Neural crest cell (in vitro differentiated cells): ENCODE results near the gene TIMM17A. TPM values are rescaled to one million over a fixed set of nuclear protein-coding genes. Genes with fewer than 3 reads are reported as not detected.
"Not testable (repeated sequence)": the region's sequence is repeated elsewhere in the genome, so short reads cannot be mapped to it uniquely, and the experiment has no call there.

Experiments
- DNase-seq: peaks from one replicate; pipeline ENCODE4 v3.0.0; 2021; ENCODE audit warnings: low read depth, mixed read lengths, low spot score
- H3K27ac Mint-ChIP-seq: one replicate; pipeline ENCODE4 v1.8.0; 2021; ENCODE audit warnings: mild to moderate bottlenecking, mixed read lengths; ENCODE audit not compliant: unreplicated experiment
- H3K27me3 Mint-ChIP-seq: 2 replicates; pipeline ENCODE4 v1.8.0; 2021; ENCODE audit warnings: low read depth, mild to moderate bottlenecking, mixed read lengths
- H3K36me3 Mint-ChIP-seq: 2 replicates; pipeline ENCODE4 v1.8.0; 2021; ENCODE audit warnings: low read depth, mild to moderate bottlenecking, mixed read lengths
- H3K4me1 Mint-ChIP-seq: 2 replicates; pipeline ENCODE4 v1.8.0; 2021; ENCODE audit warnings: mixed read lengths
- H3K4me3 Mint-ChIP-seq: one replicate; pipeline ENCODE4 v1.8.0; 2021; ENCODE audit warnings: mild to moderate bottlenecking, mixed read lengths
- H3K9me3 Mint-ChIP-seq: 2 replicates; pipeline ENCODE4 v1.8.0; 2021; ENCODE audit warnings: mixed read lengths
- CTCF ChIP-seq: fragments of 200-600 bp; sonication (generic); conservative IDR thresholded peaks from 2 replicates; pipeline ENCODE4 v1.5.0; 2021; ENCODE audit warnings: antibody characterized with exemption, mild to moderate bottlenecking
- microRNA-seq: library from miRNA; unstranded; fragments of <30 nt; microRNA quantifications from one replicate; pipeline ENCODE4, GENCODE V29; 2020
- total RNA-seq: library from RNA; stranded (reverse); gene quantifications from 2 replicates; pipeline ENCODE4 v1.2.1, GENCODE V29; 2021

Gene TIMM17A
- total RNA-seq, 1 donor from 2014 or later, result 59.6 TPM

DNA sequence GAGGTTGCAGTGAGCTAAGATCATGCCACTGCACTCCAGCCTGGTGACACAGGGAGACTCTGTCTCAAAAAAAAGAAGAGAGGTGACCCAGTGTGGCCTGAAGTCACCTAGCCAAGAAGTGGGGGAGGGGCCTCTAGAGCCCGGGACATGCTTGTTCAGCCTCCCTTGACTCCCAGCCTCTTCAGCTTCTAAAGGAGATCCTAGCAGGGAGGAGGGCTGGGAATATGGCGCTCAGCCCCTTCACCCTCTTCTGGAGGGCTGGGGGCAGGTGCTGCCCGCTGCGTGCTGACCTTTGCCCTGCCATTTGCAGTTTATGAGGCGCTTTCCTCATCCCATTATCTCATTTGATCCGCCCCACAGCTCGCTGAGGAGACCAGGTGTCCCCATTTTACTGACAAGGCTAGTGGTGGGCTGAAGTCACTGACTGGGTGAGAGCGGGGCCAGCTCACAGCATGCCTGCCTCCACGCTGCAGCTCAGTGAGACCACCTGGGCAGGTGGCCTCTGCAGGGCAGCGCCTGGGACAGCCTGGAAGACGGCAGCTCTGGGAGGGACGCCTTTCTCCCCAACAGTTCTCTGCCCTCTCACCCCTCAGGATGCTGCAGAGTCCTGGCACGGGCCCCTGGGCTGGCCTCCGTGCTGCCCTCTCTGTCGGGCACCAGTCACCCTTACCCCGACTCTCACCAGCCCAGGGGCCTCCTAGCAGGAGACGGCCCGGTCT lies 62.6 kb downstream of the TIMM17A start:
- H3K9me3 Mint-ChIP-seq, result no peaks in the 10 kb centered on the region
- H3K4me1 Mint-ChIP-seq, result peaks cover 6% of the 10 kb centered on the region
- DNase-seq, result no peak
- no peak overlapping the region for H3K27ac Mint-ChIP-seq
- no peak for TF ChIP-seq CTCF
- H3K4me3 Mint-ChIP-seq, result no peak overlapping the region
- peaks cover 4% of the 10 kb centered on the region for H3K27me3 Mint-ChIP-seq
- no peaks in the 10 kb centered on the region for H3K36me3 Mint-ChIP-seq

- Mint-ChIP-seq H3K9me3 (no peaks in the 10 kb centered on the region), H3K27me3 (peaks cover 4% of the 10 kb centered on the region), H3K27ac (peak overlapping the region; percentile 82), H3K36me3 (no peaks in the 10 kb centered on the region), H3K4me3 (no peak overlapping the region), H3K4me1 (peaks cover 6% of the 10 kb centered on the region)
- TF ChIP-seq CTCF, result no peak
- no peak for DNase-seq
Measured at GRCh38 chr1:202018468-202019234, 63.3 kb downstream of the TIMM17A start.

DNA sequence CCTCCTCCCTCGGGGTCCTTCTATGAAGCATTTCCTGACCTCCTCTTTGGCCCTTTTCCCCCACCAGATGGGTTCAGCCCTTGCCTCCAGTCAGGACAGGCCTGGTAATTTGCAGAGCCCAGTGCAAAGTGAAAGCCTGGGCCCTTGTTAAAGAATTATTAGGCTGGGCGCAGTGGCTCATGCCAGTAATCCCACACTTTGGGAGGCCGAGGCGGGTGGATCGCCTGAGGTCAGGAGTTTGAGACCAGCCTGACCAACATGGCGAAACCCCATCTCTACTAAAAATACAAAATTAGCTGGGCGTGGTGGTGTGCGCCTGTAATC lies 63.9 kb downstream of the TIMM17A start:
- not testable (repeated sequence) for H3K27ac Mint-ChIP-seq, H3K9me3 Mint-ChIP-seq, H3K27me3 Mint-ChIP-seq, H3K4me3 Mint-ChIP-seq, H3K36me3 Mint-ChIP-seq, H3K4me1 Mint-ChIP-seq, DNase-seq

Small RNA genes within 50 kb of the gene (microRNA-seq; reads per million reads assigned to microRNA genes)
- gene MIR6740, result not detected

Other genes starting within 250 kb of the TIMM17A start
- gene IPO9, start 126.3 kb upstream of the TIMM17A start, total RNA-seq, result 124 and 137 TPM in 2 replicates
- 10.8 and 11.7 TPM in 2 replicates for gene SHISA4, start 66.6 kb upstream of the TIMM17A start, total RNA-seq
- gene LMOD1, start 9.0 kb upstream of the TIMM17A start, total RNA-seq, result 0.19 and 0.39 TPM in 2 replicates
- 47.7 and 50.8 TPM in 2 replicates for gene RNPEP, start 27.1 kb downstream of the TIMM17A start, total RNA-seq
- 0.19 and 0.55 TPM in 2 replicates for gene ELF3, start 55.1 kb downstream of the TIMM17A start, total RNA-seq
- gene GPR37L1, start 167.4 kb downstream of the TIMM17A start, total RNA-seq, result 0.05 TPM in 1 of 2 replicates, not detected in the other
- gene ARL8A, start 189.2 kb downstream of the TIMM17A start, total RNA-seq, result 50.9 and 57.3 TPM in 2 replicates
- not detected in 2 replicates for gene PTPN7, start 205.1 kb downstream of the TIMM17A start, total RNA-seq
- gene LGR6, start 238.3 kb downstream of the TIMM17A start, total RNA-seq, result 0.16 and 0.91 TPM in 2 replicates